K562 (cell line): ENCODE data around the gene DENND4C. TPM values are rescaled to one million over a fixed set of nuclear protein-coding genes. Genes with fewer than 3 reads are reported as not detected.

Experiments used
- ATAC-seq: fragments of 200-7000 bp; cut with Tn5 transposase; 3 replicates; pipeline ENCODE4 v1.9.1; 2020; ENCODE audit warnings: moderate library complexity
- BruUV-seq: library from RNA; stranded (reverse); fragments of 400-500 nt; replicated peaks from 2 replicates; lab custom pipeline; 2021; lab: Mats Ljungman, UMichigan
- CTCF ChIA-PET: fragments of 300-600 bp; formaldehyde crosslinking; extraction: SDS; loops from one replicate; lab custom pipeline; 2021; ENCODE audit warnings: low intra/inter-chr PET ratio; lab: Yijun Ruan, JAX
- POLR2A ChIA-PET: fragments of 300-600, 350-650 bp; sonication (Branson Sonifier 250); formaldehyde crosslinking; extraction: SDS; loops from one replicate; lab custom pipeline; 2021; ENCODE audit warnings: antibody characterized with exemption, inconsistent platforms; lab: Yijun Ruan, JAX
- DNase-seq, 4 experiments: peaks; one replicate each; pipeline versions ENCODE4 v3.0.0 to v3.0.0-alpha.2; 2011 to 2018; ENCODE audit warnings: low spot score in 3 of 4, mixed read lengths in 3 of 4; ENCODE audit errors: extremely low read depth in 1 of 4
- FAIRE-seq: peaks from 2 replicates; lab custom pipeline; 2011; peaks lifted over from hg19 to GRCh38; lab: Jason Lieb, UNC
- H2AFZ ChIP-seq: 2 replicates; pipeline ENCODE4 v1.6.0; 2011; ENCODE audit warnings: low read depth, low read length, control low read depth, inconsistent platforms
- H3K27ac ChIP-seq: fragments of 200-600 bp; 3 replicates; pipeline ENCODE4 v1.8.0; 2011; ENCODE audit warnings: low read depth, mild to moderate bottlenecking, control low read depth, inconsistent platforms, low read length, moderate library complexity, mixed read lengths; ENCODE audit errors: extremely low read depth
- H3K27me3 ChIP-seq, 2 experiments: fragments of 300-600 bp in 1 of 2; 2 replicates in 1 of 2; 3 replicates in 1 of 2; pipeline versions ENCODE4 v1.6.0 to v1.8.0; 2011; ENCODE audit warnings: inconsistent platforms in 2 of 2, low read length in 2 of 2, mild to moderate bottlenecking in 1 of 2, mixed read lengths in 1 of 2, moderate library complexity in 1 of 2; ENCODE audit not compliant: control insufficient read depth in 2 of 2, insufficient read depth in 2 of 2
- H3K36me3 ChIP-seq: fragments of 300-600 bp; 3 replicates; pipeline ENCODE4 v1.8.0; 2011; ENCODE audit warnings: mild to moderate bottlenecking, low read length, inconsistent platforms; ENCODE audit not compliant: control insufficient read depth, insufficient read depth
- H3K4me1 ChIP-seq, 2 experiments: fragments of 200-600 bp in 1 of 2; replicated peaks in 1 of 2; 2 replicates in 1 of 2; 3 replicates in 1 of 2; pipeline versions ENCODE4 v1.5.1 to v1.8.0; 2011; ENCODE audit warnings: inconsistent platforms in 2 of 2, low read length in 2 of 2, mild to moderate bottlenecking in 1 of 2, mixed read lengths in 1 of 2, moderate library complexity in 1 of 2; ENCODE audit not compliant: control insufficient read depth in 2 of 2, insufficient read depth in 2 of 2
- H3K4me2 ChIP-seq: 2 replicates; pipeline ENCODE4 v1.6.1; 2011; ENCODE audit warnings: low read length, control low read depth, inconsistent platforms, mixed read lengths; ENCODE audit not compliant: insufficient read depth
- H3K4me3 ChIP-seq: fragments of 200-600 bp; sonication (generic), shearing (Covaris generic); 2 replicates; pipeline ENCODE4 v1.5.1; 2016; ENCODE audit warnings: control low read depth, inconsistent platforms
- H3K79me2 ChIP-seq: fragments of 200-600 bp; 3 replicates; pipeline ENCODE4 v1.8.0; 2011; ENCODE audit warnings: low read length, inconsistent platforms; ENCODE audit not compliant: control insufficient read depth, insufficient read depth
- H3K9ac ChIP-seq, 2 experiments: 2 replicates each; pipeline versions ENCODE4 v1.6.0 to v1.6.1; 2011; ENCODE audit warnings: low read depth in 2 of 2, low read length in 2 of 2, control low read depth in 1 of 2, inconsistent platforms in 1 of 2, mild to moderate bottlenecking in 1 of 2, mixed read lengths in 1 of 2; ENCODE audit not compliant: insufficient read depth in 1 of 2
- H3K9me1 ChIP-seq: one replicate; pipeline ENCODE4 v1.6.0; 2011; ENCODE audit warnings: inconsistent platforms, mild to moderate bottlenecking, low read length, moderate library complexity; ENCODE audit not compliant: control insufficient read depth, insufficient read depth
- H3K9me3 ChIP-seq: replicated peaks from 2 replicates; pipeline ENCODE4 v1.5.1; 2011; ENCODE audit warnings: low read depth, low read length, inconsistent platforms; ENCODE audit not compliant: control insufficient read depth, insufficient read depth
- H4K20me1 ChIP-seq: replicated peaks from 2 replicates; pipeline ENCODE4 v1.6.1; 2011; ENCODE audit warnings: low read length, inconsistent platforms, mixed read lengths; ENCODE audit not compliant: control insufficient read depth, insufficient read depth
- CCNT2 ChIP-seq: IDR thresholded peaks from 2 replicates; pipeline ENCODE4 v1.6.1; 2011; ENCODE audit warnings: borderline replicate concordance, low read depth, mild to moderate bottlenecking, moderate library complexity, mixed read lengths, low read length; ENCODE audit not compliant: insufficient read length; ENCODE audit errors: extremely low read depth
- ELF4 ChIP-seq: fragments of 450-650 bp; formaldehyde crosslinking; IDR thresholded peaks from 2 replicates; pipeline ENCODE4 v1.4.0; 2022; ENCODE audit warnings: missing genetic modification characterization
- KAT7 ChIP-seq: sonication (generic); formaldehyde crosslinking; IDR thresholded peaks from 2 replicates; pipeline ENCODE4 v1.8.0; 2022; ENCODE audit warnings: missing genetic modification reagents, mild to moderate bottlenecking, borderline replicate concordance
- NONO ChIP-seq, 2 experiments: fragments of 200-400 bp in 1 of 2; fragments of 450-650 bp in 1 of 2; formaldehyde crosslinking in 1 of 2; IDR thresholded peaks; 2 replicates each; pipeline ENCODE4 v1.6.1; 2017; ENCODE audit warnings: low read depth in 2 of 2, mild to moderate bottlenecking in 2 of 2, moderate library complexity in 2 of 2, low read length in 1 of 2
- NR1H2 ChIP-seq: sonication (generic); formaldehyde crosslinking; IDR thresholded peaks from 2 replicates; pipeline ENCODE4 v1.4.0; 2020; ENCODE audit warnings: mild to moderate bottlenecking, missing genetic modification reagents
- POLR2AphosphoS5 ChIP-seq: IDR thresholded peaks from 2 replicates; pipeline ENCODE4 v1.6.1; 2011; ENCODE audit warnings: mild to moderate bottlenecking, low read depth, low read length, moderate library complexity; ENCODE audit not compliant: control insufficient read depth, insufficient read depth
- RBFOX2 ChIP-seq: fragments of 200-400 bp; formaldehyde crosslinking; IDR thresholded peaks from 2 replicates; pipeline ENCODE4 v1.6.1; 2017; ENCODE audit warnings: low read depth, mild to moderate bottlenecking, low read length, moderate library complexity
- TEAD1 ChIP-seq, 2 experiments: fragments of 450-650 bp in 1 of 2; sonication (generic) in 1 of 2; formaldehyde crosslinking; IDR thresholded peaks; 2 replicates each; pipeline versions ENCODE4 v1.4.0 to v1.8.0; 2020 to 2022; ENCODE audit warnings: mild to moderate bottlenecking in 2 of 2, missing genetic modification reagents in 1 of 2
- ZBTB1 ChIP-seq: sonication (generic); formaldehyde crosslinking; IDR thresholded peaks from 2 replicates; pipeline ENCODE4 v1.8.1; 2023; ENCODE audit warnings: missing genetic modification reagents, low read depth, mild to moderate bottlenecking, borderline replicate concordance
- ZNF197 ChIP-seq: fragments of 200-800 bp; sonication (Bioruptor generic); IDR thresholded peaks from 2 replicates; pipeline ENCODE4 v1.6.1; 2016; ENCODE audit warnings: low read depth, missing genetic modification characterization, missing compliant biosample characterization
- ZNF717 ChIP-seq: fragments of 250-450 bp; sonication (Bioruptor Pico); IDR thresholded peaks from 2 replicates; pipeline ENCODE4 v1.5.0; 2021
- WGBS: fragments of 100-300 bp; shearing (Covaris generic); methylation state at CpG from one replicate; pipeline ENCODE4 v1.1.6; 2016; ENCODE audit warnings: low coverage, mixed read lengths; ENCODE audit not compliant: insufficient coverage; ENCODE audit errors: missing lambda C conversion rate; 5-methylcytosine and 5-hydroxymethylcytosine counted together
- in situ Hi-C: fragments of 300-500 bp; cut with MboI; formaldehyde crosslinking; loops from 4 replicates; pipeline ENCODE4 v1.15.0; 2018; ENCODE audit warnings: inconsistent platforms, mixed read lengths
- intact Hi-C: fragments of 100-400 bp; cut with micrococcal nuclease; formaldehyde crosslinking; loops from 2 replicates; pipeline ENCODE4 v1.14.2; 2022
- polyA plus RNA-seq, 8 experiments: library from polyadenylated mRNA; depleted of rRNA in 4 of 8; stranded (reverse) in 5 of 8; unstranded in 3 of 8; fragments of >200 nt; fragmentation: Nextera tagmentation in 2 of 8; fragmentation: Illumina TruSeq in 1 of 8; extraction: Ambion mirVana in 2 of 8; extraction: Trizol in 1 of 8; gene quantifications; 2 replicates each; pipeline versions ENCODE4 v1.2.1 to v1.2.3, GENCODE V29; 2011 to 2014; ENCODE audit warnings: inconsistent platforms in 1 of 8, missing spikeins in 1 of 8
- total RNA-seq, 7 experiments: library from RNA; depleted of rRNA in 6 of 7; stranded (reverse); fragments of >200 nt in 6 of 7; fragmentation: Illumina TruSeq in 2 of 7; extraction: Trizol in 2 of 7; gene quantifications; 2 replicates each; pipeline versions ENCODE4 v1.2.1 to v1.2.3, GENCODE V29; 2011 to 2021; ENCODE audit warnings: low replicate concordance in 1 of 7
- TF ChIP-seq, protein P1 (sequence below): fragments of 150-350 bp; conservative IDR thresholded peaks from 2 replicates; pipeline ENCODE4 v1.6.1; 2014; ENCODE audit warnings: low read length

The DENND4C gene
- total and polyA plus RNA-seq, 9 of the 15 experiments (the other 6 are each of a cell fraction or from before 2014, with no cell fraction given), result 4.8 to 31.8 (median 13.9) TPM

DNA sequence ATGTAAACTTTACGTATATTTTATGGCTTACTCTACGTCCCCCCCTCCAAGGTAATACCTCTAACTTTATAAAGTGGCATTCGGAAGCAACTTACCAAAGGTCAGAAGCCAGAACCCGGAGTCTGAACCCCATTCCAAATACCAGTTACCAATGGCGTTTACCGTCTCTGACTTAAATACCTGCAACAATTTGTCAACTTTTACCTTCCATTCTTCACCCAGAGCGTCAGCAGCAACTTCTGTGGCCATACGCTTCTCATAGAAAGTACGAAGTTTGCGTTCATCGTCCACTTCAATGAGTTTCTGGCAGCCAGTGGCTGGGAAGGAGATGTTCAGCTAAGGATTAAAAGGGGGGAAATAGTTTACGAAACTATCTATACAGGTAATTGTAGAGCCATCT, 148.8 kb downstream of the DENND4C start:
- DNase-seq, result no peak
- peak overlapping the region; percentile 92 for H3K4me3 ChIP-seq
- H3K36me3 ChIP-seq, result peaks cover 56% of the 10 kb centered on the region
- H3K9ac ChIP-seq, result peak overlapping the region; percentile 84 to 99
- no peak for ATAC-seq
- H3K27me3 ChIP-seq, result no peaks in the 10 kb centered on the region
- WGBS, result 2% methylated on average over 12 of the region's 12 CpGs
- 0 out of 2 replicates have a peak, but pooled peaks cover 11% of the 10 kb centered on the region for H4K20me1 ChIP-seq
- H3K9me1 ChIP-seq, result no peaks in the 10 kb centered on the region
- in situ Hi-C loops (no loop called here), intact Hi-C loops (loop anchor here (5.0 kb wide), 1 partner anchor 147 kb away; the partner anchor contains the start of gene DENND4C)
- peaks cover 53% of the 10 kb centered on the region for H3K79me2 ChIP-seq
- peaks cover 0 to 4% of the 10 kb centered on the region in 2 experiments; a peak in 2 of 5 replicates for H3K4me1 ChIP-seq
- H3K27ac ChIP-seq, result peak overlapping the region; percentile 88
- H3K4me2 ChIP-seq, result peak overlapping the region; percentile 95
- CTCF ChIA-PET, result no interaction called here
- no peak for TF ChIP-seq ZBTB1 (CRISPR knock-in tag)
- H3K9me3 ChIP-seq, result no peaks in the 10 kb centered on the region
- no TSS peak for BruUV-seq
- POLR2A ChIA-PET, result interaction anchor here (0.6 to 1.9 kb wide), 6 partner anchors 9 to 255 kb away, joined by 3 to 8 read pairs (median 4); no protein-coding TSS in a partner anchor
- no peak overlapping the region for H2AFZ ChIP-seq
- no peak for FAIRE-seq

DNA sequence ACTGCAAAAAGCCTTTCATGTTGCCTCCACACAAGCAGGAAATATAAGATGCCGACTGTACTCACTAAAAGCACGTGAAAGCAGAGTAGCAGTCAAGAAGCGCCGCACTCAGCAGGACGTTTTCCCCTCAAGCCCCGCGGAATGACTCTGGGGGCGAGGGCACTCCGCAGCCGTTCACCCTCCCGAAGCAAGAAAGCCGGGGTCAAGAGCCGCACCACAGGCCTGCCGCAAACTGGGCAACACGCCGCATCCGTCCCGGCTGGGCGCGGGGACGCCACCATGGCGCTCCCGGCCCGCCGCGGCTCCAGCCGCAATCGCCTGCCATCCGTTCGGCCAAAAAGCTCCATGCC, 149.2 kb downstream of the DENND4C start:
- intact Hi-C loops, result loop anchor here (2.0 to 10.0 kb wide), 4 partner anchors 29 to 185 kb away; partner anchors contain the start of genes ACER2 and DENND4C
- peaks cover 0 to 4% of the 10 kb centered on the region in 2 experiments; a peak in 2 of 5 replicates for H3K4me1 ChIP-seq
- no peaks in the 10 kb centered on the region for H3K27me3 ChIP-seq
- WGBS, result under 1% methylated on average over 21 of the region's 30 CpGs
- in situ Hi-C loops, result no loop called here
- peak overlapping the region; percentile 92 for H3K4me3 ChIP-seq
- BruUV-seq, result no TSS peak
- H3K4me2 ChIP-seq, result peak overlapping the region; percentile 95
- no peak for FAIRE-seq
- no peaks in the 10 kb centered on the region for H3K9me1 ChIP-seq
- peak in 3 of 4 experiments; percentile 22 to 44 (median 43) for DNase-seq
- H2AFZ ChIP-seq, result peak overlapping the region; percentile 78; the same call in 1 of the 2 replicates
- ATAC-seq, result peak; percentile 38
- H3K9ac ChIP-seq, result peak overlapping the region; percentile 84 to 99
- H4K20me1 ChIP-seq, result 0 out of 2 replicates have a peak, but pooled peaks cover 11% of the 10 kb centered on the region
- POLR2A ChIA-PET, result interaction anchor here (0.6 to 1.9 kb wide), 13 partner anchors 9 to 256 kb away, joined by 3 to 8 read pairs (median 5); partner anchors contain the start of gene ACER2
- peaks cover 52% of the 10 kb centered on the region for H3K36me3 ChIP-seq
- H3K9me3 ChIP-seq, result no peaks in the 10 kb centered on the region
- peaks cover 53% of the 10 kb centered on the region for H3K79me2 ChIP-seq
- CTCF ChIA-PET, result no interaction called here
- H3K27ac ChIP-seq, result peak overlapping the region; percentile 88
- TF ChIP-seq NONO (IDR thresholded peaks at IDR 0.05; ENCODE audit: low read depth in 2 of 2, low read length in 1 of 2) (0 out of 4 replicates have a peak, but pooled peaks of 1 of the 2 experiments have one; percentile 11), ELF4 (CRISPR knock-in tag) (no peak), CCNT2 (peak; percentile 72), NR1H2 (CRISPR knock-in tag) (no peak), ZNF717 (CRISPR knock-in tag) (no peak), RBFOX2 (no peak), TEAD1 (CRISPR knock-in tag; IDR thresholded peaks at IDR 0.05) (0 out of 4 replicates have a peak, but pooled peaks of 1 of the 2 experiments have one; percentile 13), POLR2AphosphoS5 (no peak), ZNF197 (no peak), KAT7 (CRISPR knock-in tag) (no peak; the same call in 1 of the 2 replicates)
- TF ChIP-seq, protein P1, sequence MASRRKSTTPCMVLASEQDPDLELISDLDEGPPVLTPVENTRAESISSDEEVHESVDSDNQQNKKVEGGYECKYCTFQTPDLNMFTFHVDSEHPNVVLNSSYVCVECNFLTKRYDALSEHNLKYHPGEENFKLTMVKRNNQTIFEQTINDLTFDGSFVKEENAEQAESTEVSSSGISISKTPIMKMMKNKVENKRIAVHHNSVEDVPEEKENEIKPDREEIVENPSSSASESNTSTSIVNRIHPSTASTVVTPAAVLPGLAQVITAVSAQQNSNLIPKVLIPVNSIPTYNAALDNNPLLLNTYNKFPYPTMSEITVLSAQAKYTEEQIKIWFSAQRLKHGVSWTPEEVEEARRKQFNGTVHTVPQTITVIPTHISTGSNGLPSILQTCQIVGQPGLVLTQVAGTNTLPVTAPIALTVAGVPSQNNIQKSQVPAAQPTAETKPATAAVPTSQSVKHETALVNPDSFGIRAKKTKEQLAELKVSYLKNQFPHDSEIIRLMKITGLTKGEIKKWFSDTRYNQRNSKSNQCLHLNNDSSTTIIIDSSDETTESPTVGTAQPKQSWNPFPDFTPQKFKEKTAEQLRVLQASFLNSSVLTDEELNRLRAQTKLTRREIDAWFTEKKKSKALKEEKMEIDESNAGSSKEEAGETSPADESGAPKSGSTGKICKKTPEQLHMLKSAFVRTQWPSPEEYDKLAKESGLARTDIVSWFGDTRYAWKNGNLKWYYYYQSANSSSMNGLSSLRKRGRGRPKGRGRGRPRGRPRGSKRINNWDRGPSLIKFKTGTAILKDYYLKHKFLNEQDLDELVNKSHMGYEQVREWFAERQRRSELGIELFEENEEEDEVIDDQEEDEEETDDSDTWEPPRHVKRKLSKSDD, result no peak
